ENCODE data around the gene TRIP13.
"Not testable (repeated sequence)": the region's sequence is repeated elsewhere in the genome, so short reads cannot be mapped to it uniquely, and the experiment has no call there.

The TRIP13 gene

GRCh38 chr5:892394-893136, at the start of gene TRIP13, which contains the start of gene BRD9:
Gene TRIP13, plus strand, starts transcription at chr5:892884. Its CDS starts 115 bp downstream, at chr5:892999.
Gene BRD9, minus strand, starts transcription at chr5:892801. Its CDS starts 144 bp downstream, at chr5:892657.
- peak; percentile 69 for DNase-seq (ENCODE audit: low spot score)

- DNase-seq (ENCODE audit: low spot score): not testable (repeated sequence)
Measured at GRCh38 chr5:843371-843770, 49.3 kb upstream of the TRIP13 start.

GRCh38 chr5:843926-844325, 48.8 kb upstream of the TRIP13 start:
- not testable (repeated sequence) for DNase-seq (ENCODE audit: low spot score)

- DNase-seq (ENCODE audit: low spot score): not testable (repeated sequence)
Measured at GRCh38 chr5:844426-844825, 48.3 kb upstream of the TRIP13 start.

GRCh38 chr5:845031-845675, 47.5 kb upstream of the TRIP13 start:
- DNase-seq (ENCODE audit: low spot score): not testable (repeated sequence)

GRCh38 chr5:845676-846601, 46.7 kb upstream of the TRIP13 start:
- not testable (repeated sequence) for DNase-seq (ENCODE audit: low spot score)

GRCh38 chr5:846602-847091, 46.0 kb upstream of the TRIP13 start:
- not testable (repeated sequence) for DNase-seq (ENCODE audit: low spot score)

GRCh38 chr5:847212-847611, 45.5 kb upstream of the TRIP13 start:
- DNase-seq (ENCODE audit: low spot score): not testable (repeated sequence)

- DNase-seq (ENCODE audit: low spot score): not testable (repeated sequence)
Measured at GRCh38 chr5:847736-848135, 44.9 kb upstream of the TRIP13 start.

GRCh38 chr5:848671-849111, 44.0 kb upstream of the TRIP13 start:
- DNase-seq (ENCODE audit: low spot score): no peak

- DNase-seq (ENCODE audit: low spot score): no peak
Measured at GRCh38 chr5:849651-850301, 42.9 kb upstream of the TRIP13 start.

GRCh38 chr5:850511-851006, 42.1 kb upstream of the TRIP13 start, which contains the start of gene ZDHHC11:
Gene ZDHHC11, minus strand, starts transcription at chr5:850986. Its CDS starts 384 bp downstream, at chr5:850602.
- peak; percentile 32 for DNase-seq (ENCODE audit: low spot score)

- DNase-seq (ENCODE audit: low spot score): no peak
Measured at GRCh38 chr5:851076-851475, 41.6 kb upstream of the TRIP13 start.

- no peak for DNase-seq (ENCODE audit: low spot score)
Measured at GRCh38 chr5:851553-851952, 41.1 kb upstream of the TRIP13 start.

- DNase-seq (ENCODE audit: low spot score): no peak
Measured at GRCh38 chr5:852018-852417, 40.7 kb upstream of the TRIP13 start.

- DNase-seq (ENCODE audit: low spot score): no peak
Measured at GRCh38 chr5:852431-853401, 40.0 kb upstream of the TRIP13 start.

GRCh38 chr5:853416-854090, 39.1 kb upstream of the TRIP13 start:
- not testable (repeated sequence) for DNase-seq (ENCODE audit: low spot score)

GRCh38 chr5:854217-854616, 38.5 kb upstream of the TRIP13 start:
- no peak for DNase-seq (ENCODE audit: low spot score)

Measured in cerebellar cortex (tissue), 1 donor.